ENCODE measurements around the gene ASB7.
A peak's percentile ranks its signal among the peaks of the same experiment; 100 is the strongest.
"Not testable (repeated sequence)": the region's sequence is repeated elsewhere in the genome, so short reads cannot be mapped to it uniquely, and the experiment has no call there.

ASB7 gene

GRCh38 chr15:100653608-100654007 is 51.2 kb downstream of the ASB7 start:
- DNase-seq, result no peak

GRCh38 chr15:100658895-100659294 is 56.5 kb downstream of the ASB7 start:
- no peak for DNase-seq

GRCh38 chr15:100661156-100661555 is 58.8 kb downstream of the ASB7 start:
- peak; percentile 33 for DNase-seq

- no peak for DNase-seq
Observed at GRCh38 chr15:100663086-100663914, 60.9 kb downstream of the ASB7 start.

GRCh38 chr15:100663915-100664281 is 61.5 kb downstream of the ASB7 start:
- no peak for DNase-seq

DNA sequence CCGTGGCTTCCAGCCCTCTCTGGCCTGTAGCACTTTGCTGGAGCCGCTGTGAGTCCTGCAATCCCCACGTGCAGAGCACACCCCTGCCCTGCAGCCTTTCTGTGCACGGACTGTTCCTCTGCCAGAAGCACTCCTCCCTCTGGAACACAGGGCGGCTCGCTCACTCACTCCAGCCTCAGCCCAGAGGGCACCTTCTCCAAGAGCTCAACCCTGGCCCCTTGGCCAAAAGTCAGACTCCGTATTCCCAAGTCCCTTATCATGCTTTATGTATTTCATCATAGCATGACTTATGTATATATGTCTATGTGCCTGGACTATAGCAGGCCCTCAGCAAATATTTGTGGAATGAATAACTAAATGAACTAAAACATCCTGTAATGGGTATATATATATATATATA is 63.2 kb downstream of the ASB7 start:
- no peak for DNase-seq

GRCh38 chr15:100667405-100668347 is 65.3 kb downstream of the ASB7 start:
- no peak for DNase-seq

DNA sequence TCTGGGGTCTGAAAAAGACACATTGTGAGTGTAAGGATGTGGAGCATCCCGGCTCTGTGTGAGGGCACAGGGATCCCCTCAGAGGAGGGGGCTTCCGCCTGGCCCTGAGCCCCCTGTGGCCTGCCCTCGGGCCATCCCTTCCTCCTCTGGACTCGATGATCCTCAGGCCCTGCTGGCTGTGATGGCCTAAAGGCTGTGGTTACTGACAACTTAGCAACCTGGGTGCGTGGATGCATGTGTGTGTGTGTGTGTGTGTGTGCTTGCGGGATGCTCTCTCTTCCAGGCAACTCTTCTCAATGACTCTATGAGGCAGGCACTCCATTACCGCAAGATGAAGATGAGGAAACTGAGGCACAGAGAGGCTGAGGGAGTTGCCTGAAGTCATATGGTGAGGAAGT is 66.0 kb downstream of the ASB7 start:
- no peak for DNase-seq

DNA sequence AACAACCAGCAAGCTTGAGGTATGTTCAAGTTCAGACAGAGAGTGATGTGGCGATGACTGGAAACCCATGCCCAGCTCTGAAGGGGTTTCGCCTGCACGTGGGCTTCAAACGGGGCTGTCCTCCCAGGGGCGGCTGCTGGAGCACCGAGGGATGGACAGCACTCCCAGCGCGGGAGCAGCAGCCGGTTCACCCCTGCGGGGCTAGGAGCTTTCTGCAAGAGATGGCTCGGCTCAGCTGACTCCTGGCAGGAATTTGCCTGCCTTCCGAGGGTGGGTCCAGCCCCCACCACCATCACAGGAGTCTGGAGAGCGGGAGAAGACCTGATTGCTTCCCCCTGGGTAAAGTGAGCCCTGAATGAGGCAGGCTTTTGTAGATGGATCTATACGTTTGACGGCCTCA is 66.9 kb downstream of the ASB7 start:
- DNase-seq, result no peak

GRCh38 chr15:100670505-100671021 is 68.2 kb downstream of the ASB7 start:
- DNase-seq, result no peak

DNA sequence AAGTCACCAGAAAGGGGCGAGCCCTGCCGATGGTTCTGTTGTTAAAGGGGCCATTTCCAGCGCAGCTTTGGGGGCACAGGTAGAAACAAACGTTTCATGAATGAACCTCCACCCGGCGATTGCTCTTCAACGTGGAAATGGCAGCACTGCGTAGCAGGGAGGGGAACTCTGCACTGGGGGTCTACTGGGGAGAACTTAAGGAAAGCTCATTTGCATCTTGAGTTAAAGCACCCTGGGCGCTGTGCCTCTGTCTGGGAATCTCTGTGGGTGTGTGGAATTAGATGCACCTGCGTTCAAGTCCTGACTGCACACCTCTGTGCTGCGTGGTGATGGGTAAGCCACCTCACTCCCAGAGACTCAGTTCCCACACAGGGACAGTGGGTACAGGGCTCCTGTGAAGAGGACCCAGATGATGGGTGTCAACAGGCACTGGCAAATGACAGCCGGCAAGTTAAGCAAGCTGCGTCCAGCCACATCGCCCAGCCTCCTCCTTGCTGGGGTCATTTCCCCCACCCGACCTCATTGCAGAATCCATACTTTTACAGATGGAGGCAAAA is 68.8 kb downstream of the ASB7 start:
- DNase-seq, result no peak

DNA sequence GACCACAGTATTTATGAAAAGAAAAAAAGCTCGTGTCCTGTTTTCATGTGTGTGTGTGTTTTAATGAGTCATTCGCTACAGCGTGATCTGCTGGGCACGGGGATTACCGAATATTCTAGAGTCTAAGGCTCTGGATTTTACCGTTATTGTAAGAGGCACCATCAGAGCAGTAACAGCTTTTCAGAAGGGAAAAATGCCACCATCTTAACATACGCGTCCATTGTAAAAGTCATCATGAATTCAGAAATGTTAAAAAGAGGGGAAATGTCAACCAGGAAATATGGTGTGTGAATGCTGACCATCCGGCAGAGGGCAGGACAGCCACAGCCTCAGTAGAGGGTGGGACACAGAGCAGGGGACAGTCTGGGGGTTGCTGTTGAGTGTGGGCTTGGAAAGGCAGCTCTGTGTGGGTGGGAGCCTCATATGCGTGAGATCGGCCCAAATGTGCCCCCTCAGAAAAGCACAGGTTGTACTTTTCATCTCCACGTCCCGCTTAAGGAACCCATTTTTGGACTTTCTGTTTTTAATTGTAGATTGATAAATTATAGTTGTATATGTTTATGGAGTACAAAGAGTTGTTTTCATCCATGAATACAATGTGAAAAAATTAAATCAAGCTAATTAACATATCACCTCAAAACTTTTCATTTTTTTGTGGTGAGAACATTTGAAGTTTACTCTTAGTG is 69.6 kb downstream of the ASB7 start:
- DNase-seq, result no peak

GRCh38 chr15:100672959-100673358 is 70.6 kb downstream of the ASB7 start:
- no peak for DNase-seq

- not testable (repeated sequence) for DNase-seq
Observed at GRCh38 chr15:100679151-100679550, 76.8 kb downstream of the ASB7 start.

GRCh38 chr15:100680726-100681125 is 78.3 kb downstream of the ASB7 start:
- DNase-seq, result no peak

GRCh38 chr15:100681335-100681746 is 79.0 kb downstream of the ASB7 start:
- DNase-seq, result no peak

GRCh38 chr15:100682468-100682867 is 80.1 kb downstream of the ASB7 start:
- DNase-seq, result no peak

GRCh38 chr15:100683434-100683833 is 81.0 kb downstream of the ASB7 start:
- DNase-seq, result no peak

DNA sequence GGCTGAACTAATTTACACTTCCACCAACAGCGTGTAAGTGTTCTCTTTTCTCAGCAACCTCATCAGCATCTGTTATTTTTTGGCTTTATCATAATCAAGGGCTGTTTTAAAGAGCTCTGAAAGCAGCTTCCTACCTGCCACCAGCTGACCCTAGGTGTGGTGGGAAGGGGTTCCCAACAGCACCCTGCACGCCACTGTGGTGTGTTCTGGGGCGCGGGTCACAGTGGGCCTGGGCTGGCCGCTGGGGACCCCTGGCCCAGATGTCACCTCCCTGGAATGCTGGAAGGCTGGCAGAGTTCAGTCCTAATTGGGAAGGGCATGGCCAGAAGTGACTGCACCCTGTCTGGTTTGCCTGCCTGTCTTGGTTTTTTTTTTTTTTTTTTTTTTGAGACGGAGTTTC is 82.2 kb downstream of the ASB7 start:
- no peak for DNase-seq

DNA sequence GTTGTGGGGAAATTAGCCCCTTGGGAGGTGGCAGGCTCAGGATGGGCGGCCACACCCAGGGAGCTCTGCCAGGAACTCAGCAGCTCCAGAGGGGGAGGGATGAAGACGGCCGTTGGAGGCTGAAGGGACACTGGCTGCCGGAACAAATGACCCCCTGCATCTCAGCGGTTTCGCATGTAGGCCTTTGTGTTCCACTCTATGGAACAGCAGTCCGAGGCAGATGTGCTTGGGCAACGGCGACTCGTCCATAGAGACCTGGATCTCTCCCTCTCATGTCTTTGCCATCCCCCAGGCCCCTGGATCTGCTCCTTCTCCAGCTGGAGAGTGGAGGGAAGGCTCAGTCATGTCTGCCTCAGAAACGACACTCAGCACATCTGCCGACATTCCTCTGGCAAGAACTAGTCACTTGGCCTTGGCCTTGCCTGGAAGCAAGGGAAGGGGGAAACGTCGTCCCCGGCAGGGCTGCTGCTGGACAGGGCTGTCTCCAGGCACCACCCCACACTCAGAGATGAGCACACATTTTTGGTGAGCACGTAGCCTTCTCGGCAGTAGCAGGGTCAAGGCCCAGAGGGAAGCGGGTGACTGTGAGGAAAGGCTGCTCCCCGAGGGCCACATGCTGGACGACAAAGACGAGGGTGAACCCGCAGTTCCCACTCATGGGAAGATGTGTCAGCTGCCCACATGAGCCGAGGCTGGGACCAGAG is 83.8 kb downstream of the ASB7 start:
- peak; percentile 13 for DNase-seq

DNA sequence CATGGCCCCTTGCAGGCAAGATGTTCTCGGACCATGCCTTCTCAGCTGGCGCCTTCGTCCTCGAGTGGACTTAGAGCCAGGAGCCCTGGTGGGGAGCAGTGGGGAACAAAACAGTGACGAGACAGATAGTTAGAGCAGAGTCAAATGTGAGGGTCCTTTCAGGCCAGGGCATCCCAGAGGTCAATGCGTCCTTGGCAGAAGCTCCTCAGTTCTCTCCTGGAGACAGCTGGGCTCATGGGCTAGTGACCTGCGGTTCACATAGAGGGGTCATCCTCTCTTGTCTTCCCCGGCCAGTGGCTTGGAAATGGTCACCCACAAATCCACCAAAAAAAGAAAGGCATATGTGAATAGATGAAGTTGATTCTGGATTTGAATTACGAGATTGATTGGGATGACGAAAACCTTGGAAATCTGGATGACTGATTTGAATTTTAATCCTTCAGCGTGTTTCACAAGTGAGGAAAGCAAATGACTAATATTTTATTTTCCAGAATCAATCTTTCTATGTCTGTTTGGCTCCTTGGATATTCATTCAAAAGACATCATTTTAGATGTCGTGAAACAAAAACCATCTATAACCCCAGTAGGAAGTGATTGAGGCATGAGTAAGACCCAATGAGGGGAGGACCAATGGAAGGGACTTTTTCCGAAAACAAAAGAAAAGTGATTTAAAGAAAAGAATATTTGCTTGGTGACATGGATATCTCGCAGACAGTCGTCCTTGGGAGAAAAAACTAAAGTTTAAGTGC is 84.5 kb downstream of the ASB7 start:
- DNase-seq, result no peak
